HepG2 (cell line): ENCODE results near the gene TMEM273. TPM values are rescaled to one million over a fixed set of nuclear protein-coding genes. Genes with fewer than 3 reads are reported as not detected.

Source experiments
- ATAC-seq: fragments of 200-7000 bp; cut with Tn5 transposase; 3 replicates; pipeline ENCODE4 v1.9.1; 2020; ENCODE audit warnings: mild to moderate bottlenecking, moderate library complexity
- BruUV-seq: library from RNA; stranded (reverse); fragments of 400-500 nt; replicated peaks from 2 replicates; lab custom pipeline; 2021; lab: Mats Ljungman, UMichigan
- CTCF ChIA-PET: fragments of 300-600 bp; formaldehyde crosslinking; extraction: SDS; loops from one replicate; lab custom pipeline; 2021; ENCODE audit warnings: low total read pairs, inconsistent platforms, low intra/inter-chr PET ratio; lab: Yijun Ruan, JAX
- POLR2A ChIA-PET: fragments of 350-600 bp; sonication (Branson Sonifier 250); formaldehyde crosslinking; loops from one replicate; lab custom pipeline; 2020; ENCODE audit warnings: antibody characterized with exemption, inconsistent platforms; lab: Yijun Ruan, JAX
- DNase-seq: peaks from one replicate; pipeline ENCODE4 v3.0.0-alpha.2; 2015; ENCODE audit warnings: low spot score
- FAIRE-seq: peaks from 3 replicates; lab custom pipeline; 2011; peaks lifted over from hg19 to GRCh38; lab: Jason Lieb, UNC
- H2AFZ ChIP-seq: one replicate; pipeline ENCODE4 v1.6.1; 2011; ENCODE audit warnings: low read length, inconsistent platforms
- H3K27ac ChIP-seq: fragments of 300-600 bp; 3 replicates; pipeline ENCODE4 v1.8.0; 2011; ENCODE audit warnings: mixed run types, mild to moderate bottlenecking, mixed read lengths, low read length, inconsistent platforms; ENCODE audit not compliant: insufficient read depth; ENCODE audit errors: extremely low read length
- H3K27me3 ChIP-seq, 2 experiments: fragments of 200-600 bp in 1 of 2; 2 replicates in 1 of 2; 3 replicates in 1 of 2; pipeline versions ENCODE4 v1.6.0 to v1.8.0; 2011; ENCODE audit warnings: low read length in 2 of 2, mild to moderate bottlenecking in 2 of 2, moderate library complexity in 2 of 2, inconsistent platforms in 1 of 2; ENCODE audit not compliant: insufficient read depth in 2 of 2, control insufficient read depth in 1 of 2
- H3K36me3 ChIP-seq, 2 experiments: fragments of 200-600 bp in 1 of 2; replicated peaks in 1 of 2; 2 replicates in 1 of 2; 3 replicates in 1 of 2; pipeline versions ENCODE4 v1.5.1 to v1.8.0; 2011; ENCODE audit warnings: low read length in 2 of 2, inconsistent platforms in 1 of 2; ENCODE audit not compliant: insufficient read depth in 2 of 2, control insufficient read depth in 1 of 2
- H3K4me1 ChIP-seq: 2 replicates; pipeline ENCODE4 v1.5.1; 2012; ENCODE audit warnings: low read length, inconsistent platforms; ENCODE audit not compliant: insufficient read depth
- H3K4me2 ChIP-seq: 2 replicates; pipeline ENCODE4 v1.6.0; 2011; ENCODE audit warnings: low read depth, low read length, inconsistent platforms
- H3K4me3 ChIP-seq, 3 experiments: fragments of 200-600 bp in 1 of 3; sonication (generic), shearing (Covaris generic) in 1 of 3; replicated peaks in 1 of 3; 2 replicates each; pipeline ENCODE4 v1.5.1; 2011 to 2016; ENCODE audit warnings: low read length in 3 of 3, inconsistent platforms in 2 of 3, low read depth in 2 of 3, mild to moderate bottlenecking in 2 of 3, control low read depth in 1 of 3, mixed read lengths in 1 of 3; ENCODE audit not compliant: insufficient read depth in 1 of 3
- H3K79me2 ChIP-seq: one replicate; pipeline ENCODE4 v1.6.1; 2011; ENCODE audit warnings: low read length, inconsistent platforms; ENCODE audit not compliant: insufficient read depth
- H3K9ac ChIP-seq: 2 replicates; pipeline ENCODE4 v1.6.0; 2011; ENCODE audit warnings: mild to moderate bottlenecking, low read depth, low read length, inconsistent platforms; ENCODE audit not compliant: insufficient read depth
- H3K9me3 ChIP-seq: 2 replicates; pipeline ENCODE4 v1.5.1; 2012; ENCODE audit warnings: mild to moderate bottlenecking, low read length
- H4K20me1 ChIP-seq: 2 replicates; pipeline ENCODE4 v1.6.0; 2011; ENCODE audit warnings: inconsistent platforms, mild to moderate bottlenecking, low read length, moderate library complexity; ENCODE audit not compliant: insufficient read depth
- AGO2 ChIP-seq: fragments of 200-400 bp; formaldehyde crosslinking; optimal IDR thresholded peaks from 2 replicates; pipeline ENCODE3; 2017; ENCODE audit warnings: mild to moderate bottlenecking, low read depth, low read length, moderate library complexity
- CC2D1A ChIP-seq: sonication (generic); formaldehyde crosslinking; IDR thresholded peaks from 2 replicates; pipeline ENCODE4 v1.8.1; 2023; ENCODE audit warnings: mild to moderate bottlenecking, missing genetic modification reagents
- MED13 ChIP-seq: sonication (generic); formaldehyde crosslinking; IDR thresholded peaks from 2 replicates; pipeline ENCODE4 v1.5.0; 2020; ENCODE audit warnings: missing genetic modification reagents
- NR2F6 ChIP-seq, 2 experiments: IDR thresholded peaks; 2 replicates each; pipeline ENCODE4 v1.6.1; 2016; ENCODE audit warnings: antibody characterized with exemption in 1 of 2, mild to moderate bottlenecking in 1 of 2
- RBM22 ChIP-seq: fragments of 200-400 bp; formaldehyde crosslinking; optimal IDR thresholded peaks from 2 replicates; pipeline ENCODE3; 2017; ENCODE audit warnings: mild to moderate bottlenecking, low read length, moderate library complexity
- REPIN1 ChIP-seq: sonication (generic); formaldehyde crosslinking; IDR thresholded peaks from 2 replicates; pipeline ENCODE4 v1.8.0; 2022; ENCODE audit warnings: missing genetic modification reagents, low read depth, mild to moderate bottlenecking, borderline replicate concordance
- RXRB ChIP-seq: IDR thresholded peaks from 2 replicates; pipeline ENCODE4 v1.6.1; 2016; ENCODE audit warnings: borderline replicate concordance, missing genetic modification reagents, missing compliant biosample characterization
- SMAD3 ChIP-seq: sonication (generic); formaldehyde crosslinking; IDR thresholded peaks from 2 replicates; pipeline ENCODE4 v1.4.0; 2020; ENCODE audit warnings: missing genetic modification reagents
- TEAD3 ChIP-seq: optimal IDR thresholded peaks from 2 replicates; pipeline ENCODE3; 2016; ENCODE audit warnings: borderline replicate concordance
- ZBTB42 ChIP-seq: sonication (generic); formaldehyde crosslinking; IDR thresholded peaks from 2 replicates; pipeline ENCODE4 v1.5.0; 2020; ENCODE audit warnings: mild to moderate bottlenecking, missing genetic modification reagents
- ZFAT ChIP-seq: sonication (generic); formaldehyde crosslinking; conservative IDR thresholded peaks from 2 replicates; pipeline ENCODE4 v1.8.1; 2023; ENCODE audit warnings: missing genetic modification reagents, inconsistent platforms
- ZFP82 ChIP-seq: sonication (generic); formaldehyde crosslinking; IDR thresholded peaks from 2 replicates; pipeline ENCODE4 v1.5.1; 2020; ENCODE audit warnings: mild to moderate bottlenecking, missing genetic modification reagents, borderline replicate concordance
- ZNF224 ChIP-seq: sonication (generic); formaldehyde crosslinking; IDR thresholded peaks from 2 replicates; pipeline ENCODE4 v1.5.0; 2020; ENCODE audit warnings: mild to moderate bottlenecking, missing genetic modification reagents
- ZNF484 ChIP-seq: sonication (generic); formaldehyde crosslinking; IDR thresholded peaks from 2 replicates; pipeline ENCODE4 v1.5.1; 2020; ENCODE audit warnings: mild to moderate bottlenecking, low read depth, missing genetic modification reagents, borderline replicate concordance
- ZNF547 ChIP-seq: sonication (generic); formaldehyde crosslinking; IDR thresholded peaks from 2 replicates; pipeline ENCODE4 v1.5.1; 2020; ENCODE audit warnings: mild to moderate bottlenecking, missing genetic modification reagents
- ZNF670 ChIP-seq: sonication (generic); formaldehyde crosslinking; IDR thresholded peaks from 2 replicates; pipeline ENCODE4 v1.8.0; 2022; ENCODE audit warnings: mild to moderate bottlenecking, missing genetic modification reagents, borderline replicate concordance
- WGBS: methylation state at CpG from one replicate; pipeline ENCODE4 v1.1.6; 2017; ENCODE audit warnings: low lambda C conversion rate; 5-methylcytosine and 5-hydroxymethylcytosine counted together
- in situ Hi-C: cut with HindIII; loops from 2 replicates; pipeline ENCODE4 v1.10.0; 2017; ENCODE audit warnings: low pct_unique_long_range_greater_than_20kb; ENCODE audit not compliant: extremely low pct_ligation_motif_present
- intact Hi-C: fragments of 100-400 bp; cut with micrococcal nuclease; formaldehyde crosslinking; loops from one replicate; pipeline ENCODE4 v1.10.0; 2022; ENCODE audit not compliant: unreplicated experiment
- polyA plus RNA-seq, 8 experiments: library from polyadenylated mRNA; depleted of rRNA in 3 of 8; stranded (reverse) in 7 of 8; unstranded in 1 of 8; fragments of >200 nt; fragmentation: Illumina TruSeq in 4 of 8; extraction: Trizol in 4 of 8; gene quantifications; 2 replicates each; pipeline versions ENCODE4 v1.2.1 to v1.2.3, GENCODE V29; 2011 to 2016; ENCODE audit warnings: low read depth in 4 of 8, missing spikeins in 1 of 8, mixed read lengths in 1 of 8; ENCODE audit not compliant: insufficient read depth in 1 of 8
- total RNA-seq, 5 experiments: library from RNA; depleted of rRNA; stranded (reverse); fragments of >200 nt; fragmentation: Illumina TruSeq; extraction: Trizol; gene quantifications; 2 replicates each; pipeline ENCODE4 v1.2.3, GENCODE V29; 2016; ENCODE audit warnings: low read depth in 1 of 5
- TF ChIP-seq, protein P1 (sequence below), 2 experiments: IDR thresholded peaks; 2 replicates each; pipeline ENCODE4 v1.6.1; 2011 to 2012; ENCODE audit warnings: low read length in 2 of 2, borderline replicate concordance in 1 of 2, low read depth in 1 of 2, mild to moderate bottlenecking in 1 of 2, moderate library complexity in 1 of 2
- TF ChIP-seq, protein P2 (sequence below): sonication (generic); formaldehyde crosslinking; IDR thresholded peaks from 2 replicates; pipeline ENCODE4 v1.5.1; 2020; ENCODE audit warnings: missing genetic modification reagents, mild to moderate bottlenecking, borderline replicate concordance

TMEM273 gene
- total and polyA plus RNA-seq, 2 of the 13 experiments (the other 11 are each of a cell fraction or from before 2014, with no cell fraction given), result not detected

DNA sequence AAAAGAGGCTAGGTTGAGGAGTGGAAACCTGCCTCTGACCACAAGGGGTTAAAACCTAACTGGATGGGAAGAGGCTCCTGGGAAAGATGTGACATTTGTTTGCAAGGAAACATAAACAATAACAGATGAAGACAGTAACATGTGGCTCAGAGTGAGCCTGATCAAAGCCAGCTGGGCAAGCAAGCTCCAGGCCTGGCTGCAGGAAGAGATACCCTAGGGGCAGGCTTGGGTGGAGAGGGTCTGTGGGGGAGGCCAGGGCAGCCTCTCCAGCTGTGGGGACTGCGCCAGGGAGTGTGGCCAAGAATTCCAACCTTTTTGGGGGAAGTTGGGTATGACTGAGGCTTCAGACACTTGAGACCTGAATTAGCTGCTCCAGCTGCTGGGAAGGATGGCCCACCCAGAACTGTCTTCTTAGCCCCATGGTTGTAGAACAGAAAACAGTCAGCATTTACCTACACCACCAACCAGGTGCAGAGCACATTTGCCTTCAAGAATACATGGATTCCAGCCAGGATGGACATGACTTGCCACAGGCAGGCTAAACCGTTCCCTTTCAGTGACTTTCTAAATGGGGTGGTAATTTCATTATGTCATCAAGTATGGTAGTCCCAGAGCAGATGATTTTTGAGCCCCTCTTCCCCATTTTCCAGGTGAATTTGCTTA is 44.0 kb downstream of the TMEM273 start:
- Histone ChIP-seq H3K4me1 (no peaks in the 10 kb centered on the region), H4K20me1 (no peaks in the 10 kb centered on the region), H3K36me3 (no peaks in the 10 kb centered on the region), H2AFZ (no peak overlapping the region), H3K9ac (no peak overlapping the region), H3K27me3 (peaks cover 0 to 4% of the 10 kb centered on the region in 2 experiments; a peak in 1 of 5 replicates), H3K4me3 (no peak overlapping the region), H3K4me2 (no peak overlapping the region), H3K9me3 (no peaks in the 10 kb centered on the region), H3K27ac (no peak overlapping the region), H3K79me2 (no peaks in the 10 kb centered on the region)
- ATAC-seq (no peak), FAIRE-seq (no peak), DNase-seq (no peak)
- CTCF ChIA-PET, result no interaction called here
- POLR2A ChIA-PET, result no interaction called here
- intact Hi-C loops (no loop called here), in situ Hi-C loops (no loop called here)
- BruUV-seq, result no TSS peak
- no peak for TF ChIP-seq ZNF224 (CRISPR knock-in tag)
- no peak for TF ChIP-seq ZFAT (CRISPR knock-in tag)
- no peak for TF ChIP-seq ZFP82 (CRISPR knock-in tag)
- TF ChIP-seq RBM22, result no peak
- TF ChIP-seq ZNF547 (CRISPR knock-in tag), result no peak
- TF ChIP-seq ZBTB42, result no peak
- no peak for TF ChIP-seq REPIN1 (CRISPR knock-in tag)
- no peak for TF ChIP-seq TEAD3 (CRISPR knock-in tag)
- TF ChIP-seq RXRB (CRISPR knock-in tag), result no peak
- no peak for TF ChIP-seq AGO2
- no peak for TF ChIP-seq ZNF484
- TF ChIP-seq ZNF670 (CRISPR knock-in tag), result no peak
- TF ChIP-seq, protein P1, sequence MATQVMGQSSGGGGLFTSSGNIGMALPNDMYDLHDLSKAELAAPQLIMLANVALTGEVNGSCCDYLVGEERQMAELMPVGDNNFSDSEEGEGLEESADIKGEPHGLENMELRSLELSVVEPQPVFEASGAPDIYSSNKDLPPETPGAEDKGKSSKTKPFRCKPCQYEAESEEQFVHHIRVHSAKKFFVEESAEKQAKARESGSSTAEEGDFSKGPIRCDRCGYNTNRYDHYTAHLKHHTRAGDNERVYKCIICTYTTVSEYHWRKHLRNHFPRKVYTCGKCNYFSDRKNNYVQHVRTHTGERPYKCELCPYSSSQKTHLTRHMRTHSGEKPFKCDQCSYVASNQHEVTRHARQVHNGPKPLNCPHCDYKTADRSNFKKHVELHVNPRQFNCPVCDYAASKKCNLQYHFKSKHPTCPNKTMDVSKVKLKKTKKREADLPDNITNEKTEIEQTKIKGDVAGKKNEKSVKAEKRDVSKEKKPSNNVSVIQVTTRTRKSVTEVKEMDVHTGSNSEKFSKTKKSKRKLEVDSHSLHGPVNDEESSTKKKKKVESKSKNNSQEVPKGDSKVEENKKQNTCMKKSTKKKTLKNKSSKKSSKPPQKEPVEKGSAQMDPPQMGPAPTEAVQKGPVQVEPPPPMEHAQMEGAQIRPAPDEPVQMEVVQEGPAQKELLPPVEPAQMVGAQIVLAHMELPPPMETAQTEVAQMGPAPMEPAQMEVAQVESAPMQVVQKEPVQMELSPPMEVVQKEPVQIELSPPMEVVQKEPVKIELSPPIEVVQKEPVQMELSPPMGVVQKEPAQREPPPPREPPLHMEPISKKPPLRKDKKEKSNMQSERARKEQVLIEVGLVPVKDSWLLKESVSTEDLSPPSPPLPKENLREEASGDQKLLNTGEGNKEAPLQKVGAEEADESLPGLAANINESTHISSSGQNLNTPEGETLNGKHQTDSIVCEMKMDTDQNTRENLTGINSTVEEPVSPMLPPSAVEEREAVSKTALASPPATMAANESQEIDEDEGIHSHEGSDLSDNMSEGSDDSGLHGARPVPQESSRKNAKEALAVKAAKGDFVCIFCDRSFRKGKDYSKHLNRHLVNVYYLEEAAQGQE (IDR thresholded peaks at IDR 0.05; ENCODE audit: borderline replicate concordance in 1 of 2, low read depth in 1 of 2, low read length in 2 of 2), result no peak
- TF ChIP-seq CC2D1A (CRISPR knock-in tag), result no peak
- no peak for TF ChIP-seq SMAD3
- no peak for TF ChIP-seq NR2F6 (IDR thresholded peaks at IDR 0.05)
- no peak for TF ChIP-seq NR2F6 (CRISPR knock-in tag; IDR thresholded peaks at IDR 0.05)
- no peak for TF ChIP-seq MED13 (CRISPR knock-in tag)
- TF ChIP-seq, protein P2, sequence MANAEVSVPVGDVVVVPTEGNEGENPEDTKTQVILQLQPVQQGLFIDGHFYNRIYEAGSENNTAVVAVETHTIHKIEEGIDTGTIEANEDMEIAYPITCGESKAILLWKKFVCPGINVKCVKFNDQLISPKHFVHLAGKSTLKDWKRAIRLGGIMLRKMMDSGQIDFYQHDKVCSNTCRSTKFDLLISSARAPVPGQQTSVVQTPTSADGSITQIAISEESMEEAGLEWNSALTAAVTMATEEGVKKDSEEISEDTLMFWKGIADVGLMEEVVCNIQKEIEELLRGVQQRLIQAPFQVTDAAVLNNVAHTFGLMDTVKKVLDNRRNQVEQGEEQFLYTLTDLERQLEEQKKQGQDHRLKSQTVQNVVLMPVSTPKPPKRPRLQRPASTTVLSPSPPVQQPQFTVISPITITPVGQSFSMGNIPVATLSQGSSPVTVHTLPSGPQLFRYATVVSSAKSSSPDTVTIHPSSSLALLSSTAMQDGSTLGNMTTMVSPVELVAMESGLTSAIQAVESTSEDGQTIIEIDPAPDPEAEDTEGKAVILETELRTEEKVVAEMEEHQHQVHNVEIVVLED (CRISPR knock-in tag), result no peak
- WGBS, result 0% methylated on average over 1 of the region's 2 CpGs
